HepG2 (cell line): ENCODE results near the gene HPCAL1. TPM values are rescaled to one million over a fixed set of nuclear protein-coding genes. Genes with fewer than 3 reads are reported as not detected.

Experiments used
- DPF2 ChIP-seq: sonication (generic); formaldehyde crosslinking; IDR thresholded peaks from 2 replicates; pipeline ENCODE4 v1.4.0; 2020; ENCODE audit warnings: mild to moderate bottlenecking, low read depth, missing genetic modification reagents, borderline replicate concordance
- EP300 ChIP-seq, 3 experiments: sonication (generic) in 1 of 3; formaldehyde crosslinking in 1 of 3; IDR thresholded peaks; 2 replicates each; pipeline versions ENCODE4 v1.5.1 to v1.6.1; 2011 to 2020; ENCODE audit warnings: low read depth in 2 of 3, low read length in 2 of 3, borderline replicate concordance in 1 of 3, improper control_type of control experiment in 1 of 3, mild to moderate bottlenecking in 1 of 3, missing genetic modification reagents in 1 of 3, moderate library complexity in 1 of 3
- FOXP1 ChIP-seq, 2 experiments: fragments of 450-650 bp in 1 of 2; IDR thresholded peaks; 2 replicates each; pipeline ENCODE4 v1.6.1; 2017 to 2018; ENCODE audit warnings: antibody characterized with exemption in 1 of 2
- GATAD2A ChIP-seq: IDR thresholded peaks from 2 replicates; pipeline ENCODE4 v1.6.1; 2016
- HIVEP1 ChIP-seq: sonication (generic); formaldehyde crosslinking; IDR thresholded peaks from 2 replicates; pipeline ENCODE4 v1.4.0; 2020; ENCODE audit warnings: mild to moderate bottlenecking, missing genetic modification reagents
- HNF4G ChIP-seq, 2 experiments: sonication (generic) in 1 of 2; formaldehyde crosslinking in 1 of 2; IDR thresholded peaks; 2 replicates each; pipeline versions ENCODE4 v1.4.0 to v1.6.1; 2011 to 2020; ENCODE audit warnings: borderline replicate concordance in 2 of 2, low read depth in 2 of 2, mild to moderate bottlenecking in 2 of 2, low read length in 1 of 2, missing genetic modification reagents in 1 of 2, moderate library complexity in 1 of 2
- LCORL ChIP-seq, 2 experiments: fragments of 450-650 bp in 1 of 2; sonication (generic) in 1 of 2; formaldehyde crosslinking in 1 of 2; IDR thresholded peaks; 2 replicates each; pipeline versions ENCODE4 v1.5.0 to v1.6.1; 2017 to 2020; ENCODE audit warnings: antibody characterized with exemption in 1 of 2, missing genetic modification reagents in 1 of 2
- NR2F2 ChIP-seq: IDR thresholded peaks from 2 replicates; pipeline ENCODE4 v1.6.1; 2012; ENCODE audit warnings: low read depth, inconsistent platforms, borderline replicate concordance
- NR2F6 ChIP-seq, 2 experiments: IDR thresholded peaks; 2 replicates each; pipeline ENCODE4 v1.6.1; 2016; ENCODE audit warnings: antibody characterized with exemption in 1 of 2, mild to moderate bottlenecking in 1 of 2
- PAX8 ChIP-seq: sonication (generic); formaldehyde crosslinking; IDR thresholded peaks from 2 replicates; pipeline ENCODE4 v1.8.0; 2022; ENCODE audit warnings: mild to moderate bottlenecking, missing genetic modification reagents, borderline replicate concordance
- PHF21A ChIP-seq: sonication (generic); formaldehyde crosslinking; IDR thresholded peaks from 2 replicates; pipeline ENCODE4 v1.5.0; 2020; ENCODE audit warnings: mild to moderate bottlenecking, missing genetic modification reagents
- PITX1 ChIP-seq: sonication (generic); formaldehyde crosslinking; IDR thresholded peaks from 2 replicates; pipeline ENCODE4 v1.5.1; 2020; ENCODE audit warnings: mild to moderate bottlenecking, missing genetic modification reagents
- RXRB ChIP-seq: IDR thresholded peaks from 2 replicates; pipeline ENCODE4 v1.6.1; 2016; ENCODE audit warnings: borderline replicate concordance, missing genetic modification reagents, missing compliant biosample characterization
- SALL1 ChIP-seq: sonication (generic); formaldehyde crosslinking; IDR thresholded peaks from 2 replicates; pipeline ENCODE4 v1.8.0; 2022; ENCODE audit warnings: mild to moderate bottlenecking, missing genetic modification reagents
- TCF7 ChIP-seq: sonication (generic); IDR thresholded peaks from 2 replicates; pipeline ENCODE4 v1.6.1; 2016; ENCODE audit warnings: antibody characterized with exemption, low read depth
- ZC3H13 ChIP-seq: sonication (generic); formaldehyde crosslinking; IDR thresholded peaks from 2 replicates; pipeline ENCODE4 v1.8.1; 2023; ENCODE audit warnings: mild to moderate bottlenecking, missing genetic modification reagents, moderate library complexity
- ZSCAN22 ChIP-seq: sonication (generic); formaldehyde crosslinking; IDR thresholded peaks from 2 replicates; pipeline ENCODE4 v1.4.0; 2020; ENCODE audit warnings: mild to moderate bottlenecking, missing genetic modification reagents
- polyA plus RNA-seq, 8 experiments: library from polyadenylated mRNA; depleted of rRNA in 3 of 8; stranded (reverse) in 7 of 8; unstranded in 1 of 8; fragments of >200 nt; fragmentation: Illumina TruSeq in 4 of 8; extraction: Trizol in 4 of 8; gene quantifications; 2 replicates each; pipeline versions ENCODE4 v1.2.1 to v1.2.3, GENCODE V29; 2011 to 2016; ENCODE audit warnings: low read depth in 4 of 8, missing spikeins in 1 of 8, mixed read lengths in 1 of 8; ENCODE audit not compliant: insufficient read depth in 1 of 8
- total RNA-seq, 5 experiments: library from RNA; depleted of rRNA; stranded (reverse); fragments of >200 nt; fragmentation: Illumina TruSeq; extraction: Trizol; gene quantifications; 2 replicates each; pipeline ENCODE4 v1.2.3, GENCODE V29; 2016; ENCODE audit warnings: low read depth in 1 of 5
- TF ChIP-seq, protein P1 (sequence below): sonication (generic); formaldehyde crosslinking; IDR thresholded peaks from 2 replicates; pipeline ENCODE4 v1.9.0; 2021; ENCODE audit warnings: missing genetic modification reagents, borderline replicate concordance
- TF ChIP-seq, protein P2 (sequence below): sonication (generic); formaldehyde crosslinking; IDR thresholded peaks from 2 replicates; pipeline ENCODE4 v1.5.0; 2020; ENCODE audit warnings: mild to moderate bottlenecking, missing genetic modification reagents, borderline replicate concordance

The HPCAL1 gene
- total and polyA plus RNA-seq, 2 of the 13 experiments (the other 11 are each of a cell fraction or from before 2014, with no cell fraction given): 29.5 to 29.9 TPM

DNA sequence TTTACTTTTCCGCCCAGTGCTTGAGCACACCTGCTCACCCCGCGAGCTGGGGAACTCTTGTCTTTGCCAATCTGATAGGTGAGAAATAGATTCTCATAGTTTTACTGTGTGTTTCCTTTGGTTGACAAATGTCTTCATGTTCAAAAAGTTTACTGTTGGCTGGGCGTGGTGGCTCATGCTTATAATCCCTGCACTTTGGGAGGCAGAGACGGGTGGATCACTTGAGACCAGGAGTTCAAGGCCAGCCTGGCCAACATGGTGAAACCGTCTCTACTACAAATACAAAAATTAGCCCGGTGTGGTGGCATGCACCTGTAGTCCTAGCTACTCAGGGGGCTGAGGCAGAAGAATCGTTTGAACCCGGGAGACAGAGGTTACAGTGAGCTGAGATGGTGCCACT is 135.1 kb downstream of the HPCAL1 start (continued):
- TF ChIP-seq FOXP1 (IDR thresholded peaks at IDR 0.05) (no peak), FOXP1 (CRISPR knock-in tag; IDR thresholded peaks at IDR 0.05) (peak; percentile 46; the same call in 1 of the 2 replicates), DPF2 (CRISPR knock-in tag) (0 out of 2 replicates have a peak, but pooled peaks have one; percentile 28), PHF21A (CRISPR knock-in tag) (peak; percentile 49; the same call in 1 of the 2 replicates), GATAD2A (CRISPR knock-in tag) (peak; percentile 41; the same call in 1 of the 2 replicates), LCORL (IDR thresholded peaks at IDR 0.05) (no peak), LCORL (CRISPR knock-in tag; IDR thresholded peaks at IDR 0.05) (0 out of 2 replicates have a peak, but pooled peaks have one; percentile 27), NR2F2 (peak; percentile 32; the same call in 1 of the 2 replicates), EP300 (IDR thresholded peaks at IDR 0.05; ENCODE audit: low read depth in 2 of 2, low read length in 2 of 2) (peak in 1 of 2 experiments; percentile 42; a peak in 1 of 4 replicates), EP300 (CRISPR knock-in tag; IDR thresholded peaks at IDR 0.05; ENCODE audit: borderline replicate concordance) (no peak), TCF7 (peak; percentile 40; the same call in 1 of the 2 replicates), ZC3H13 (no peak), RXRB (CRISPR knock-in tag) (0 out of 2 replicates have a peak, but pooled peaks have one; percentile 26), HNF4G (IDR thresholded peaks at IDR 0.05; ENCODE audit: borderline replicate concordance, low read depth, low read length) (peak; percentile 42; the same call in 1 of the 2 replicates), HNF4G (CRISPR knock-in tag; IDR thresholded peaks at IDR 0.05; ENCODE audit: borderline replicate concordance, low read depth) (no peak), PITX1 (CRISPR knock-in tag) (peak; percentile 83; the same call in 1 of the 2 replicates), ZSCAN22 (CRISPR knock-in tag) (no peak), SALL1 (CRISPR knock-in tag) (peak; percentile 64), HIVEP1 (CRISPR knock-in tag) (no peak), PAX8 (CRISPR knock-in tag) (no peak), NR2F6 (IDR thresholded peaks at IDR 0.05) (peak; percentile 36; the same call in 1 of the 2 replicates), NR2F6 (CRISPR knock-in tag; IDR thresholded peaks at IDR 0.05) (peak; percentile 47; the same call in 1 of the 2 replicates)
- TF ChIP-seq, protein P1, sequence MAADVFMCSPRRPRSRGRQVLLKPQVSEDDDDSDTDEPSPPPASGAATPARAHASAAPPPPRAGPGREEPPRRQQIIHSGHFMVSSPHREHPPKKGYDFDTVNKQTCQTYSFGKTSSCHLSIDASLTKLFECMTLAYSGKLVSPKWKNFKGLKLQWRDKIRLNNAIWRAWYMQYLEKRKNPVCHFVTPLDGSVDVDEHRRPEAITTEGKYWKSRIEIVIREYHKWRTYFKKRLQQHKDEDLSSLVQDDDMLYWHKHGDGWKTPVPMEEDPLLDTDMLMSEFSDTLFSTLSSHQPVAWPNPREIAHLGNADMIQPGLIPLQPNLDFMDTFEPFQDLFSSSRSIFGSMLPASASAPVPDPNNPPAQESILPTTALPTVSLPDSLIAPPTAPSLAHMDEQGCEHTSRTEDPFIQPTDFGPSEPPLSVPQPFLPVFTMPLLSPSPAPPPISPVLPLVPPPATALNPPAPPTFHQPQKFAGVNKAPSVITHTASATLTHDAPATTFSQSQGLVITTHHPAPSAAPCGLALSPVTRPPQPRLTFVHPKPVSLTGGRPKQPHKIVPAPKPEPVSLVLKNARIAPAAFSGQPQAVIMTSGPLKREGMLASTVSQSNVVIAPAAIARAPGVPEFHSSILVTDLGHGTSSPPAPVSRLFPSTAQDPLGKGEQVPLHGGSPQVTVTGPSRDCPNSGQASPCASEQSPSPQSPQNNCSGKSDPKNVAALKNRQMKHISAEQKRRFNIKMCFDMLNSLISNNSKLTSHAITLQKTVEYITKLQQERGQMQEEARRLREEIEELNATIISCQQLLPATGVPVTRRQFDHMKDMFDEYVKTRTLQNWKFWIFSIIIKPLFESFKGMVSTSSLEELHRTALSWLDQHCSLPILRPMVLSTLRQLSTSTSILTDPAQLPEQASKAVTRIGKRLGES: no peak
- TF ChIP-seq, protein P2, sequence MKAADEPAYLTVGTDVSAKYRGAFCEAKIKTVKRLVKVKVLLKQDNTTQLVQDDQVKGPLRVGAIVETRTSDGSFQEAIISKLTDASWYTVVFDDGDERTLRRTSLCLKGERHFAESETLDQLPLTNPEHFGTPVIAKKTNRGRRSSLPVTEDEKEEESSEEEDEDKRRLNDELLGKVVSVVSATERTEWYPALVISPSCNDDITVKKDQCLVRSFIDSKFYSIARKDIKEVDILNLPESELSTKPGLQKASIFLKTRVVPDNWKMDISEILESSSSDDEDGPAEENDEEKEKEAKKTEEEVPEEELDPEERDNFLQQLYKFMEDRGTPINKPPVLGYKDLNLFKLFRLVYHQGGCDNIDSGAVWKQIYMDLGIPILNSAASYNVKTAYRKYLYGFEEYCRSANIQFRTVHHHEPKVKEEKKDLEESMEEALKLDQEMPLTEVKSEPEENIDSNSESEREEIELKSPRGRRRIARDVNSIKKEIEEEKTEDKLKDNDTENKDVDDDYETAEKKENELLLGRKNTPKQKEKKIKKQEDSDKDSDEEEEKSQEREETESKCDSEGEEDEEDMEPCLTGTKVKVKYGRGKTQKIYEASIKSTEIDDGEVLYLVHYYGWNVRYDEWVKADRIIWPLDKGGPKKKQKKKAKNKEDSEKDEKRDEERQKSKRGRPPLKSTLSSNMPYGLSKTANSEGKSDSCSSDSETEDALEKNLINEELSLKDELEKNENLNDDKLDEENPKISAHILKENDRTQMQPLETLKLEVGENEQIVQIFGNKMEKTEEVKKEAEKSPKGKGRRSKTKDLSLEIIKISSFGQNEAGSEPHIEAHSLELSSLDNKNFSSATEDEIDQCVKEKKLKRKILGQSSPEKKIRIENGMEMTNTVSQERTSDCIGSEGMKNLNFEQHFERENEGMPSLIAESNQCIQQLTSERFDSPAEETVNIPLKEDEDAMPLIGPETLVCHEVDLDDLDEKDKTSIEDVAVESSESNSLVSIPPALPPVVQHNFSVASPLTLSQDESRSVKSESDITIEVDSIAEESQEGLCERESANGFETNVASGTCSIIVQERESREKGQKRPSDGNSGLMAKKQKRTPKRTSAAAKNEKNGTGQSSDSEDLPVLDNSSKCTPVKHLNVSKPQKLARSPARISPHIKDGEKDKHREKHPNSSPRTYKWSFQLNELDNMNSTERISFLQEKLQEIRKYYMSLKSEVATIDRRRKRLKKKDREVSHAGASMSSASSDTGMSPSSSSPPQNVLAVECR: no peak
